Measurements from ENCODE around the gene CHST2. TPM values are rescaled to one million over a fixed set of nuclear protein-coding genes. Genes with fewer than 3 reads are reported as not detected.

Gene CHST2
- total and polyA plus RNA-seq, 4 donors, result 0.11 to 48.7 (median 0.93) TPM

GRCh38 chr3:143088835-143089234, 30.7 kb upstream of the CHST2 start:
- no peak overlapping the region for H3K27ac ChIP-seq (ENCODE audit: low read depth in 1 of 2, low read length in 2 of 2)
- 86% methylated on average over 1 of the region's 1 CpG for WGBS
- H3K4me3 ChIP-seq (ENCODE audit: low read depth in 1 of 3, low read length in 3 of 3), result no peak overlapping the region
- no peaks in the 10 kb centered on the region for H3K4me1 ChIP-seq (ENCODE audit: control insufficient read depth in 4 of 4, insufficient read depth in 4 of 4, low read length in 3 of 4)
- no peaks in the 10 kb centered on the region for H3K27me3 ChIP-seq (ENCODE audit: control insufficient read depth in 4 of 4, insufficient read depth in 4 of 4, low read length in 3 of 4)
- H3K9ac ChIP-seq (ENCODE audit: low read depth in 1 of 2, low read length in 2 of 2), result no peak overlapping the region
- no peak for TF ChIP-seq RAD21 (IDR thresholded peaks at IDR 0.05)
- no peak for TF ChIP-seq TAF1 (conservative IDR thresholded peaks at IDR 0.05)
- no peak for TF ChIP-seq FOXA2 (IDR thresholded peaks at IDR 0.05)
- TF ChIP-seq, protein P1, sequence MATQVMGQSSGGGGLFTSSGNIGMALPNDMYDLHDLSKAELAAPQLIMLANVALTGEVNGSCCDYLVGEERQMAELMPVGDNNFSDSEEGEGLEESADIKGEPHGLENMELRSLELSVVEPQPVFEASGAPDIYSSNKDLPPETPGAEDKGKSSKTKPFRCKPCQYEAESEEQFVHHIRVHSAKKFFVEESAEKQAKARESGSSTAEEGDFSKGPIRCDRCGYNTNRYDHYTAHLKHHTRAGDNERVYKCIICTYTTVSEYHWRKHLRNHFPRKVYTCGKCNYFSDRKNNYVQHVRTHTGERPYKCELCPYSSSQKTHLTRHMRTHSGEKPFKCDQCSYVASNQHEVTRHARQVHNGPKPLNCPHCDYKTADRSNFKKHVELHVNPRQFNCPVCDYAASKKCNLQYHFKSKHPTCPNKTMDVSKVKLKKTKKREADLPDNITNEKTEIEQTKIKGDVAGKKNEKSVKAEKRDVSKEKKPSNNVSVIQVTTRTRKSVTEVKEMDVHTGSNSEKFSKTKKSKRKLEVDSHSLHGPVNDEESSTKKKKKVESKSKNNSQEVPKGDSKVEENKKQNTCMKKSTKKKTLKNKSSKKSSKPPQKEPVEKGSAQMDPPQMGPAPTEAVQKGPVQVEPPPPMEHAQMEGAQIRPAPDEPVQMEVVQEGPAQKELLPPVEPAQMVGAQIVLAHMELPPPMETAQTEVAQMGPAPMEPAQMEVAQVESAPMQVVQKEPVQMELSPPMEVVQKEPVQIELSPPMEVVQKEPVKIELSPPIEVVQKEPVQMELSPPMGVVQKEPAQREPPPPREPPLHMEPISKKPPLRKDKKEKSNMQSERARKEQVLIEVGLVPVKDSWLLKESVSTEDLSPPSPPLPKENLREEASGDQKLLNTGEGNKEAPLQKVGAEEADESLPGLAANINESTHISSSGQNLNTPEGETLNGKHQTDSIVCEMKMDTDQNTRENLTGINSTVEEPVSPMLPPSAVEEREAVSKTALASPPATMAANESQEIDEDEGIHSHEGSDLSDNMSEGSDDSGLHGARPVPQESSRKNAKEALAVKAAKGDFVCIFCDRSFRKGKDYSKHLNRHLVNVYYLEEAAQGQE (IDR thresholded peaks at IDR 0.05), result no peak
- TF ChIP-seq FOXA1 (IDR thresholded peaks at IDR 0.05), result no peak
- no peak for TF ChIP-seq GABPA (IDR thresholded peaks at IDR 0.05 in 1 of 2, conservative IDR thresholded peaks at IDR 0.05 in 1 of 2)
- TF ChIP-seq EGR1 (IDR thresholded peaks at IDR 0.05; ENCODE audit: low read depth in 2 of 2), result no peak
- no peak for TF ChIP-seq HNF4A (conservative IDR thresholded peaks at IDR 0.05)
- no peak for TF ChIP-seq RXRA (IDR thresholded peaks at IDR 0.05)
- DNase-seq (ENCODE audit: low spot score), result no peak
- no peaks in the 10 kb centered on the region for H3K9me3 ChIP-seq (ENCODE audit: control insufficient read depth in 4 of 4, low read length in 3 of 4)
- H3K36me3 ChIP-seq (ENCODE audit: control insufficient read depth in 4 of 4, insufficient read depth in 3 of 4, low read depth in 1 of 4, low read length in 3 of 4), result no peaks in the 10 kb centered on the region

DNA sequence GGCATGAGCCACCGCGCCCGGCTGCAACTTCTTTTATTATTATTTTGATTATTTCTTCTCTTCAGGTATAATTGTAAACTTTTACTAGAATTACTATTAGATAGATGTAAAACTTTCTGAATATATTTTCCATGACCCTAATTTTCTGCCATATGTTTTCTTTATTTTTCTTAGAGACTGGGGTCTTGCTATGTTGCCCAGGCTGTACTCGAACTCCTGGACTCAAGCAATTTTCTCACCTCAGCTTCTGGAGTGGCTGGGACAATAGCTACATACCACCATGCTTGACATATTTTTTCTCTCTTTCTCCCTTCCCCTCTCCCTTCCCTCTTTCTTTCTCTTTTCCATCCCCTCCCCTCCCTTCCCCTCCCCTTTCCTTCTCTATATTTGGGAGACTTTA, 29.6 kb upstream of the CHST2 start:
- Histone ChIP-seq H3K27me3 (ENCODE audit: control insufficient read depth in 4 of 4, insufficient read depth in 4 of 4, low read length in 3 of 4) (no peaks in the 10 kb centered on the region), H3K9ac (ENCODE audit: low read depth in 1 of 2, low read length in 2 of 2) (no peak overlapping the region), H3K36me3 (ENCODE audit: control insufficient read depth in 4 of 4, insufficient read depth in 3 of 4, low read depth in 1 of 4, low read length in 3 of 4) (no peaks in the 10 kb centered on the region), H3K4me3 (ENCODE audit: low read depth in 1 of 3, low read length in 3 of 3) (no peak overlapping the region), H3K9me3 (ENCODE audit: control insufficient read depth in 4 of 4, low read length in 3 of 4) (no peaks in the 10 kb centered on the region), H3K27ac (ENCODE audit: low read depth in 1 of 2, low read length in 2 of 2) (no peak overlapping the region), H3K4me1 (ENCODE audit: control insufficient read depth in 4 of 4, insufficient read depth in 4 of 4, low read length in 3 of 4) (no peaks in the 10 kb centered on the region)
- no peak for TF ChIP-seq YY1 (IDR thresholded peaks at IDR 0.05)
- TF ChIP-seq ATF3 (IDR thresholded peaks at IDR 0.05), result no peak
- TF ChIP-seq, protein P2, sequence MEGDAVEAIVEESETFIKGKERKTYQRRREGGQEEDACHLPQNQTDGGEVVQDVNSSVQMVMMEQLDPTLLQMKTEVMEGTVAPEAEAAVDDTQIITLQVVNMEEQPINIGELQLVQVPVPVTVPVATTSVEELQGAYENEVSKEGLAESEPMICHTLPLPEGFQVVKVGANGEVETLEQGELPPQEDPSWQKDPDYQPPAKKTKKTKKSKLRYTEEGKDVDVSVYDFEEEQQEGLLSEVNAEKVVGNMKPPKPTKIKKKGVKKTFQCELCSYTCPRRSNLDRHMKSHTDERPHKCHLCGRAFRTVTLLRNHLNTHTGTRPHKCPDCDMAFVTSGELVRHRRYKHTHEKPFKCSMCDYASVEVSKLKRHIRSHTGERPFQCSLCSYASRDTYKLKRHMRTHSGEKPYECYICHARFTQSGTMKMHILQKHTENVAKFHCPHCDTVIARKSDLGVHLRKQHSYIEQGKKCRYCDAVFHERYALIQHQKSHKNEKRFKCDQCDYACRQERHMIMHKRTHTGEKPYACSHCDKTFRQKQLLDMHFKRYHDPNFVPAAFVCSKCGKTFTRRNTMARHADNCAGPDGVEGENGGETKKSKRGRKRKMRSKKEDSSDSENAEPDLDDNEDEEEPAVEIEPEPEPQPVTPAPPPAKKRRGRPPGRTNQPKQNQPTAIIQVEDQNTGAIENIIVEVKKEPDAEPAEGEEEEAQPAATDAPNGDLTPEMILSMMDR (IDR thresholded peaks at IDR 0.05; ENCODE audit: low read depth, low read length, missing input control), result no peak
- TF ChIP-seq GABPA (IDR thresholded peaks at IDR 0.05 in 1 of 2, conservative IDR thresholded peaks at IDR 0.05 in 1 of 2), result no peak
- no peak for TF ChIP-seq HNF4G (IDR thresholded peaks at IDR 0.05)
- TF ChIP-seq JUND (IDR thresholded peaks at IDR 0.05), result no peak
- TF ChIP-seq, protein P1 (IDR thresholded peaks at IDR 0.05), result no peak
- no peak for TF ChIP-seq HNF4A (conservative IDR thresholded peaks at IDR 0.05)
- TF ChIP-seq TAF1 (conservative IDR thresholded peaks at IDR 0.05), result no peak
- TF ChIP-seq RAD21 (IDR thresholded peaks at IDR 0.05), result no peak
- TF ChIP-seq EGR1 (IDR thresholded peaks at IDR 0.05; ENCODE audit: low read depth in 2 of 2), result no peak
- TF ChIP-seq FOXA2 (IDR thresholded peaks at IDR 0.05), result no peak
- TF ChIP-seq, protein P3, sequence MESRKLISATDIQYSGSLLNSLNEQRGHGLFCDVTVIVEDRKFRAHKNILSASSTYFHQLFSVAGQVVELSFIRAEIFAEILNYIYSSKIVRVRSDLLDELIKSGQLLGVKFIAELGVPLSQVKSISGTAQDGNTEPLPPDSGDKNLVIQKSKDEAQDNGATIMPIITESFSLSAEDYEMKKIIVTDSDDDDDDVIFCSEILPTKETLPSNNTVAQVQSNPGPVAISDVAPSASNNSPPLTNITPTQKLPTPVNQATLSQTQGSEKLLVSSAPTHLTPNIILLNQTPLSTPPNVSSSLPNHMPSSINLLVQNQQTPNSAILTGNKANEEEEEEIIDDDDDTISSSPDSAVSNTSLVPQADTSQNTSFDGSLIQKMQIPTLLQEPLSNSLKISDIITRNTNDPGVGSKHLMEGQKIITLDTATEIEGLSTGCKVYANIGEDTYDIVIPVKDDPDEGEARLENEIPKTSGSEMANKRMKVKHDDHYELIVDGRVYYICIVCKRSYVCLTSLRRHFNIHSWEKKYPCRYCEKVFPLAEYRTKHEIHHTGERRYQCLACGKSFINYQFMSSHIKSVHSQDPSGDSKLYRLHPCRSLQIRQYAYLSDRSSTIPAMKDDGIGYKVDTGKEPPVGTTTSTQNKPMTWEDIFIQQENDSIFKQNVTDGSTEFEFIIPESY (IDR thresholded peaks at IDR 0.05), result no peak
- no peak for TF ChIP-seq NR2F2 (IDR thresholded peaks at IDR 0.05)
- TF ChIP-seq SP1 (IDR thresholded peaks at IDR 0.05), result no peak
- TF ChIP-seq FOXA1 (IDR thresholded peaks at IDR 0.05), result no peak
- no peak for TF ChIP-seq MAX (IDR thresholded peaks at IDR 0.05)
- no peak for TF ChIP-seq RXRA (IDR thresholded peaks at IDR 0.05)
- 92% methylated on average over 4 of the region's 4 CpGs for WGBS
- DNase-seq (ENCODE audit: low spot score), result no peak

All from liver (tissue), 9 donors.